H1 (cell line): ENCODE measurements around the gene ZNF14. TPM values are rescaled to one million over a fixed set of nuclear protein-coding genes. Genes with fewer than 3 reads are reported as not detected.

ENCODE experiments used
- CBX8 ChIP-seq: fragments of 300-800, 300-1000 bp; sonication (generic); IDR thresholded peaks from 2 replicates; pipeline ENCODE4 v1.7.1; 2016; ENCODE audit warnings: low read depth, low read length, borderline replicate concordance
- RFX5 ChIP-seq: IDR thresholded peaks from 2 replicates; pipeline ENCODE4 v1.6.1; 2011; ENCODE audit warnings: low read depth, low read length, improper control_type of control experiment, borderline replicate concordance
- polyA plus RNA-seq, 7 experiments: library from polyadenylated mRNA; depleted of rRNA in 3 of 7; stranded (reverse) in 5 of 7; unstranded in 2 of 7; fragments of >200 nt in 5 of 7; fragments of 200-250 nt in 2 of 7; gene quantifications; 1 replicate in 5 of 7; 2 replicates in 1 of 7; 4 replicates in 1 of 7; pipeline versions ENCODE4 v1.2.1 to v1.2.3, GENCODE V29; 2011 to 2013; ENCODE audit warnings: missing spikeins in 2 of 7, mixed read lengths in 2 of 7
- total RNA-seq: library from RNA; stranded (reverse); fragmentation: NEBNext Ultra II Directional; extraction: Animal tissue kit (Norgen Biotek cat#: 25700); gene quantifications from 2 replicates; pipeline ENCODE4 v1.2.1, GENCODE V29; 2021

ZNF14 gene
- total and polyA plus RNA-seq, 2 of the 8 experiments (the other 6 are each of a cell fraction or from before 2014, with no cell fraction given) = 1.00 to 7.4 TPM

DNA sequence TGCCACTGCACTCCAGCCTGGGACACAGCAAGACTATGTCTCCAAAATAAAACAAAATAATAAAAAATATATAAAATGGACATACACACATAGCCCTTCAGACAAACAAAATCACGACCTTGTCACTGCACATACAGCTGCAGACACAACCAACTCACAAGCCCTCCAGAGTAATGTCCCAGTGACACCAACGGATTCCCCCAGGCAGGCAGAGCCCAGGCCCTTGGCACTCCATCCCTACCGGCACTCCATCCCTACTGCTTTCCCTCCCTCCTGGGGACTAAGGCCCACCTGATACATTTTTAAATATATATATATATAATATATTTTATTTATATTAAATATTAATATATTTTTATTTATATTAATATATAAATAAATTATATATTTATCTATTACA is 45.8 kb downstream of the ZNF14 start (continued):
- no peak for TF ChIP-seq RFX5
- no peak for TF ChIP-seq CBX8
